PC-3 (cell line): ENCODE results near the gene FAM81B. TPM values are rescaled to one million over a fixed set of nuclear protein-coding genes. Genes with fewer than 3 reads are reported as not detected.

Experiments used
- ATAC-seq: fragments of 200-7000 bp; cut with Tn5 transposase; 2 replicates; pipeline ENCODE4 v1.9.1; 2020; ENCODE audit warnings: mild to moderate bottlenecking, moderate library complexity
- BruUV-seq: library from RNA; stranded (reverse); fragments of 400-500 nt; replicated peaks from 2 replicates; lab custom pipeline; 2021; lab: Mats Ljungman, UMichigan
- CTCF ChIA-PET: fragments of 300-600 bp; sonication (Branson Sonifier 250); formaldehyde crosslinking; loops from one replicate; lab custom pipeline; 2022; ENCODE audit warnings: antibody characterized with exemption; lab: Charles Lee
- POLR2A ChIA-PET: fragments of 300-600 bp; sonication (Branson Sonifier 250); formaldehyde crosslinking; loops from one replicate; lab custom pipeline; 2022; ENCODE audit warnings: antibody characterized with exemption; ENCODE audit not compliant: unreplicated experiment; lab: Charles Lee
- DNase-seq: peaks from one replicate; pipeline ENCODE4 v3.0.0-alpha.2; 2015
- H2AFZ ChIP-seq: fragments of 300-600 bp; sonication (generic); 2 replicates; pipeline ENCODE4 v1.6.0; 2016; ENCODE audit warnings: antibody characterized with exemption, low read length
- H3F3A ChIP-seq: fragments of 300-600 bp; sonication (generic); one replicate; pipeline ENCODE4 v1.6.0; 2017; ENCODE audit warnings: antibody characterized with exemption, low read length, control low read depth, mild to moderate bottlenecking; ENCODE audit not compliant: unreplicated experiment
- H3K27ac ChIP-seq: fragments of 300-600 bp; sonication (generic); 2 replicates; pipeline ENCODE4 v1.5.1; 2016; ENCODE audit warnings: mild to moderate bottlenecking, low read length
- H3K27me3 ChIP-seq: fragments of 300-600 bp; sonication (generic); 2 replicates; pipeline ENCODE4 v1.6.1; 2016; ENCODE audit warnings: low read length, mixed read lengths
- H3K36me3 ChIP-seq: fragments of 300-600 bp; sonication (generic); 2 replicates; pipeline ENCODE4 v1.6.1; 2016; ENCODE audit warnings: low read depth, mixed run types, low read length, mixed read lengths
- H3K4me1 ChIP-seq: fragments of 300-600 bp; sonication (generic); 2 replicates; pipeline ENCODE4 v1.5.1; 2016; ENCODE audit warnings: low read length; ENCODE audit not compliant: insufficient read depth
- H3K4me2 ChIP-seq: fragments of 300-600 bp; sonication (generic); 2 replicates; pipeline ENCODE4 v1.6.0; 2016; ENCODE audit warnings: low read length
- H3K4me3 ChIP-seq: fragments of 300-600 bp; sonication (generic); 2 replicates; pipeline ENCODE4 v1.5.1; 2016; ENCODE audit warnings: mild to moderate bottlenecking, low read length, mixed read lengths
- H3K79me2 ChIP-seq: fragments of 300-600 bp; sonication (generic); 2 replicates; pipeline ENCODE4 v1.6.1; 2017; ENCODE audit warnings: low read length, mixed read lengths
- H3K9ac ChIP-seq: fragments of 300-600 bp; sonication (generic); 2 replicates; pipeline ENCODE4 v1.6.0; 2016; ENCODE audit warnings: mild to moderate bottlenecking, low read length
- H3K9me2 ChIP-seq: fragments of 300-600 bp; sonication (generic); replicated peaks from 2 replicates; pipeline ENCODE4 v1.6.1; 2016; ENCODE audit warnings: mixed run types, low read length, mixed read lengths
- H3K9me3 ChIP-seq: fragments of 300-600 bp; sonication (generic); 2 replicates; pipeline ENCODE4 v1.6.1; 2016; ENCODE audit warnings: low read length, mixed read lengths
- H4K20me1 ChIP-seq: fragments of 300-600 bp; sonication (generic); 2 replicates; pipeline ENCODE4 v1.6.1; 2016; ENCODE audit warnings: low read length, mixed read lengths
- EZH2 ChIP-seq: fragments of 300-600 bp; sonication (generic); IDR thresholded peaks from one replicate; pipeline ENCODE4 v1.6.1; 2017; ENCODE audit warnings: antibody characterized with exemption, mild to moderate bottlenecking, low read length; ENCODE audit not compliant: unreplicated experiment
- EZH2phosphoT487 ChIP-seq: fragments of 300-600 bp; sonication (generic); IDR thresholded peaks from 2 replicates; pipeline ENCODE4 v1.6.1; 2018; ENCODE audit warnings: mild to moderate bottlenecking, antibody characterized with exemption, low read length, borderline replicate concordance
- intact Hi-C: fragments of 100-400 bp; cut with micrococcal nuclease; formaldehyde crosslinking; loops from 2 replicates; pipeline ENCODE4 v1.9.0; 2023
- total RNA-seq: library from RNA; depleted of rRNA; stranded (reverse); fragments of >200 nt; gene quantifications from 2 replicates; pipeline ENCODE4 v1.2.3, GENCODE V29; 2014
- TF ChIP-seq, protein P1 (sequence below): fragments of 300-600 bp; sonication (generic); conservative IDR thresholded peaks from 2 replicates; pipeline ENCODE4 v1.5.1; 2017; ENCODE audit warnings: antibody characterized with exemption, low read depth, mild to moderate bottlenecking, low read length

FAM81B gene
- total RNA-seq, 1 experiment from 2014 or later, result not detected

DNA sequence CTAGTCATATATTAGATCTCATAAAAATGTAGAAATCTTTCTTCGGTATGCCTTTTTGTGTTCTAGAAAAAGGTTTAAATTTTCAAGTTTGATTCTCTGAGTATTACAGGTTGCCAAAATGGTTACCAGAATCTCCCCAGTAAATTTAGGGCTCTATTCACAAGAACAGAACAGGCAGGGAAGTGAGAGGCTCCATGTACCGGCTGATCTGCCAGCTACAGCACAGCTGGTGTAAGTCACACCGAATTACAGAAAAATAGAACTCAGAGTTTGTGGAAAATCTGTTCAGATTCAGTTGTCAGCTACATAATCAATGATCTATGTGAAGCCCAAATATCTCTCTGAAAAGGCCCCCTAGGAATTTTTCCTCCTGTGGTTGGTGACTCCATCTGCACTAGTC, 10.5 kb downstream of the FAM81B start:
- no peak overlapping the region for H3K9ac ChIP-seq
- H3K9me3 ChIP-seq, result no peaks in the 10 kb centered on the region
- H3K4me3 ChIP-seq, result no peak overlapping the region
- no peak overlapping the region for H2AFZ ChIP-seq
- BruUV-seq, result no TSS peak
- H3K27ac ChIP-seq, result no peak overlapping the region
- no peaks in the 10 kb centered on the region for H3K9me2 ChIP-seq
- H3K4me2 ChIP-seq, result no peak overlapping the region
- DNase-seq (no peak), ATAC-seq (no peak)
- intact Hi-C loops, result no loop called here
- POLR2A ChIA-PET, result no interaction called here
- H3K36me3 ChIP-seq, result no peaks in the 10 kb centered on the region
- TF ChIP-seq, protein P1, sequence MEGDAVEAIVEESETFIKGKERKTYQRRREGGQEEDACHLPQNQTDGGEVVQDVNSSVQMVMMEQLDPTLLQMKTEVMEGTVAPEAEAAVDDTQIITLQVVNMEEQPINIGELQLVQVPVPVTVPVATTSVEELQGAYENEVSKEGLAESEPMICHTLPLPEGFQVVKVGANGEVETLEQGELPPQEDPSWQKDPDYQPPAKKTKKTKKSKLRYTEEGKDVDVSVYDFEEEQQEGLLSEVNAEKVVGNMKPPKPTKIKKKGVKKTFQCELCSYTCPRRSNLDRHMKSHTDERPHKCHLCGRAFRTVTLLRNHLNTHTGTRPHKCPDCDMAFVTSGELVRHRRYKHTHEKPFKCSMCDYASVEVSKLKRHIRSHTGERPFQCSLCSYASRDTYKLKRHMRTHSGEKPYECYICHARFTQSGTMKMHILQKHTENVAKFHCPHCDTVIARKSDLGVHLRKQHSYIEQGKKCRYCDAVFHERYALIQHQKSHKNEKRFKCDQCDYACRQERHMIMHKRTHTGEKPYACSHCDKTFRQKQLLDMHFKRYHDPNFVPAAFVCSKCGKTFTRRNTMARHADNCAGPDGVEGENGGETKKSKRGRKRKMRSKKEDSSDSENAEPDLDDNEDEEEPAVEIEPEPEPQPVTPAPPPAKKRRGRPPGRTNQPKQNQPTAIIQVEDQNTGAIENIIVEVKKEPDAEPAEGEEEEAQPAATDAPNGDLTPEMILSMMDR, result no peak
- TF ChIP-seq EZH2, result no peak
- no peak for TF ChIP-seq EZH2phosphoT487
- no peaks in the 10 kb centered on the region for H3K4me1 ChIP-seq
- no peaks in the 10 kb centered on the region for H3K27me3 ChIP-seq
- no peaks in the 10 kb centered on the region for H3F3A ChIP-seq
- CTCF ChIA-PET, result no interaction called here
- H4K20me1 ChIP-seq, result no peaks in the 10 kb centered on the region
- H3K79me2 ChIP-seq, result no peaks in the 10 kb centered on the region

- H3K79me2 ChIP-seq, result no peaks in the 10 kb centered on the region
- H3K9me2 ChIP-seq, result no peaks in the 10 kb centered on the region
- no peak overlapping the region for H2AFZ ChIP-seq
- no peaks in the 10 kb centered on the region for H3K9me3 ChIP-seq
- ChIA-PET CTCF (no interaction called here), POLR2A (no interaction called here)
- peak; percentile 32 for DNase-seq
- no peaks in the 10 kb centered on the region for H3K27me3 ChIP-seq
- H4K20me1 ChIP-seq, result no peaks in the 10 kb centered on the region
- no peak overlapping the region for H3K4me3 ChIP-seq
- H3K9ac ChIP-seq, result no peak overlapping the region
- ATAC-seq, result no peak
- no peaks in the 10 kb centered on the region for H3F3A ChIP-seq
- no peaks in the 10 kb centered on the region for H3K36me3 ChIP-seq
- BruUV-seq, result no TSS peak
- no peak for TF ChIP-seq EZH2phosphoT487
- TF ChIP-seq EZH2, result no peak
- TF ChIP-seq, protein P1, result no peak
- H3K27ac ChIP-seq, result no peak overlapping the region
- H3K4me1 ChIP-seq, result no peaks in the 10 kb centered on the region
- intact Hi-C loops, result no loop called here
- no peak overlapping the region for H3K4me2 ChIP-seq
These were observed 12.8 kb downstream of the FAM81B start for GRCh38 chr5:95403996-95404395.

GRCh38 chr5:95406426-95407090, 15.4 kb downstream of the FAM81B start:
- Histone ChIP-seq H3K4me3 (no peak overlapping the region), H3K36me3 (no peaks in the 10 kb centered on the region), H2AFZ (no peak overlapping the region), H3K9ac (no peak overlapping the region), H3K27ac (no peak overlapping the region), H4K20me1 (no peaks in the 10 kb centered on the region), H3K4me1 (no peaks in the 10 kb centered on the region), H3F3A (no peaks in the 10 kb centered on the region), H3K9me3 (no peaks in the 10 kb centered on the region), H3K4me2 (no peak overlapping the region), H3K27me3 (no peaks in the 10 kb centered on the region), H3K9me2 (no peaks in the 10 kb centered on the region), H3K79me2 (no peaks in the 10 kb centered on the region)
- TF ChIP-seq EZH2phosphoT487 (no peak), EZH2 (no peak)
- TF ChIP-seq, protein P1, result no peak
- BruUV-seq, result no TSS peak
- POLR2A ChIA-PET, result no interaction called here
- ATAC-seq (no peak), DNase-seq (no peak)
- CTCF ChIA-PET, result no interaction called here
- intact Hi-C loops, result no loop called here
